ENCODE results near the gene WWC2. TPM values are rescaled to one million over a fixed set of nuclear protein-coding genes. Genes with fewer than 3 reads are reported as not detected.

Gene WWC2
- total RNA-seq, 2 donors from 2014 or later, result 4.3 to 6.8 TPM

GRCh38 chr4:183342541-183343533 is 243.8 kb downstream of the WWC2 start:
- H3K9ac ChIP-seq (ENCODE audit: low read depth in 2 of 2, low read length in 2 of 2), result no peak overlapping the region
- DNase-seq, result no peak
- H3K9me3 ChIP-seq, result no peaks in the 10 kb centered on the region
- H3K4me1 ChIP-seq, result no peaks in the 10 kb centered on the region
- H3K4me3 ChIP-seq, result no peak overlapping the region
- H3K36me3 ChIP-seq, result no peaks in the 10 kb centered on the region
- no peak for TF ChIP-seq CTCF (IDR thresholded peaks at IDR 0.05)
- no peaks in the 10 kb centered on the region for H3K27me3 ChIP-seq
- intact Hi-C loops (cut with DNase I), result no loop called here
- no peak overlapping the region for H3K27ac ChIP-seq

GRCh38 chr4:183343730-183344129 is 244.7 kb downstream of the WWC2 start:
- DNase-seq, result no peak
- TF ChIP-seq CTCF (IDR thresholded peaks at IDR 0.05), result no peak

GRCh38 chr4:183344523-183345255 is 245.6 kb downstream of the WWC2 start:
- no peak overlapping the region for H3K27ac ChIP-seq
- H3K4me1 ChIP-seq, result no peaks in the 10 kb centered on the region
- intact Hi-C loops (cut with DNase I), result no loop called here
- DNase-seq, result no peak
- no peaks in the 10 kb centered on the region for H3K27me3 ChIP-seq
- H3K9ac ChIP-seq (ENCODE audit: low read depth in 2 of 2, low read length in 2 of 2), result no peak overlapping the region
- no peaks in the 10 kb centered on the region for H3K9me3 ChIP-seq
- no peak overlapping the region for H3K4me3 ChIP-seq
- TF ChIP-seq CTCF (IDR thresholded peaks at IDR 0.05), result no peak
- H3K36me3 ChIP-seq, result no peaks in the 10 kb centered on the region

More at GRCh38 chr4:183343730-183344129, 244.7 kb downstream of the WWC2 start:
- intact Hi-C loops (cut with DNase I), result no loop called here
- H3K27ac ChIP-seq, result no peak overlapping the region
- no peaks in the 10 kb centered on the region for H3K36me3 ChIP-seq
- H3K4me1 ChIP-seq, result no peaks in the 10 kb centered on the region
- H3K9me3 ChIP-seq, result no peaks in the 10 kb centered on the region
- no peak overlapping the region for H3K9ac ChIP-seq (ENCODE audit: low read depth in 2 of 2, low read length in 2 of 2)
- no peak overlapping the region for H3K4me3 ChIP-seq
- no peaks in the 10 kb centered on the region for H3K27me3 ChIP-seq

- Histone ChIP-seq H3K4me1 (no peaks in the 10 kb centered on the region), H3K4me3 (no peak overlapping the region), H3K9me3 (no peaks in the 10 kb centered on the region), H3K9ac (ENCODE audit: low read depth in 2 of 2, low read length in 2 of 2) (no peak overlapping the region), H3K27ac (no peak overlapping the region), H3K36me3 (no peaks in the 10 kb centered on the region), H3K27me3 (no peaks in the 10 kb centered on the region)
- intact Hi-C loops (cut with DNase I), result no loop called here
- TF ChIP-seq CTCF (IDR thresholded peaks at IDR 0.05), result no peak
- no peak for DNase-seq
Measured at GRCh38 chr4:183345261-183345660, 246.2 kb downstream of the WWC2 start.

- H3K9ac ChIP-seq (ENCODE audit: low read depth in 2 of 2, low read length in 2 of 2), result no peak overlapping the region
- no peak for DNase-seq
- intact Hi-C loops (cut with DNase I), result no loop called here
Measured at GRCh38 chr4:183347146-183347545, 248.1 kb downstream of the WWC2 start.

More at GRCh38 chr4:183347146-183347545, 248.1 kb downstream of the WWC2 start:
- Histone ChIP-seq H3K4me1 (no peaks in the 10 kb centered on the region), H3K9me3 (no peaks in the 10 kb centered on the region), H3K27ac (no peak overlapping the region), H3K27me3 (no peaks in the 10 kb centered on the region), H3K36me3 (no peaks in the 10 kb centered on the region), H3K4me3 (no peak overlapping the region)
- TF ChIP-seq CTCF (IDR thresholded peaks at IDR 0.05), result no peak

Data from colonic mucosa (tissue), 4 donors.